Activated CD8-positive, alpha-beta T cell treated with anti-CD3 and anti-CD28 coated beads for 36 hours (primary cell): ENCODE data around the gene PPP1R26. TPM values are rescaled to one million over a fixed set of nuclear protein-coding genes. Genes with fewer than 3 reads are reported as not detected.
A peak's percentile ranks its signal among the peaks of the same experiment; 100 is the strongest.

Experiments used
- ATAC-seq: fragments of 200-7000 bp; cut with Tn5 transposase; one replicate; pipeline ENCODE4 v1.10.0; 2021; ENCODE audit warnings: mild to moderate bottlenecking, moderate library complexity
- CTCF ChIA-PET: fragments of 350-600 bp; sonication (Branson Sonifier 250); formaldehyde crosslinking; loops from one replicate; lab custom pipeline; 2021; ENCODE audit warnings: antibody characterized with exemption; lab: Charles Lee
- POLR2A ChIA-PET: fragments of 350-600 bp; sonication (Branson Sonifier 250); formaldehyde crosslinking; loops from one replicate; lab custom pipeline; 2021; ENCODE audit warnings: antibody characterized with exemption; lab: Charles Lee
- DNase-seq: peaks from one replicate; pipeline ENCODE4 v3.0.0-alpha.2; 2020
- H3K27ac Mint-ChIP-seq: one replicate; pipeline ENCODE4 v1.8.0; 2021; ENCODE audit warnings: mild to moderate bottlenecking, mixed read lengths
- H3K27me3 Mint-ChIP-seq: one replicate; pipeline ENCODE4 v1.8.0; 2021; ENCODE audit warnings: mixed read lengths
- H3K36me3 Mint-ChIP-seq: one replicate; pipeline ENCODE4 v1.8.0; 2021; ENCODE audit warnings: low read depth, mixed read lengths
- H3K4me1 Mint-ChIP-seq: one replicate; pipeline ENCODE4 v1.8.0; 2021; ENCODE audit warnings: low read depth, mixed read lengths
- H3K4me3 Mint-ChIP-seq: one replicate; pipeline ENCODE4 v1.8.0; 2021; ENCODE audit warnings: mild to moderate bottlenecking, moderate library complexity, mixed read lengths
- H3K9me3 Mint-ChIP-seq: one replicate; pipeline ENCODE4 v1.8.0; 2021; ENCODE audit warnings: mixed read lengths
- CTCF ChIP-seq: fragments of 200-600 bp; IDR thresholded peaks from one replicate; pipeline ENCODE4 v1.8.0; 2022; ENCODE audit warnings: antibody characterized with exemption, mild to moderate bottlenecking
- intact Hi-C: fragments of 100-400 bp; cut with micrococcal nuclease; formaldehyde crosslinking; loops from one replicate; pipeline ENCODE4 v1.10.0; 2022
- total RNA-seq, 2 experiments: library from RNA; stranded (reverse); gene quantifications; one replicate each; pipeline ENCODE4 v1.2.3, GENCODE V29; 2021

The PPP1R26 gene
- total RNA-seq, 2 experiments from 2014 or later: 0.54 to 0.58 TPM

- peak; percentile 66 for DNase-seq
- H3K9me3 Mint-ChIP-seq: no peaks in the 10 kb centered on the region
- H3K4me3 Mint-ChIP-seq: no peak overlapping the region
- H3K36me3 Mint-ChIP-seq: no peaks in the 10 kb centered on the region
- intact Hi-C loops: no loop called here
- peaks cover 6% of the 10 kb centered on the region for H3K4me1 Mint-ChIP-seq
- CTCF ChIA-PET: no interaction called here
- ATAC-seq: peak; percentile 83
- POLR2A ChIA-PET: interaction anchor here (1.1 kb wide), 1 partner anchor 10 kb away, joined by 3 read pairs; no protein-coding TSS in a partner anchor
- peaks cover 29% of the 10 kb centered on the region for H3K27me3 Mint-ChIP-seq
- TF ChIP-seq CTCF: no peak
- no peak overlapping the region for H3K27ac Mint-ChIP-seq
Measured at GRCh38 chr9:135468854-135469521, 10.6 kb upstream of the PPP1R26 start.

GRCh38 chr9:135471791-135472640, 7.6 kb upstream of the PPP1R26 start:
- intact Hi-C loops: no loop called here
- H3K9me3 Mint-ChIP-seq: no peaks in the 10 kb centered on the region

GRCh38 chr9:135473972-135474543, 5.5 kb upstream of the PPP1R26 start:
- no peak for TF ChIP-seq CTCF
- H3K27me3 Mint-ChIP-seq: peaks cover 33% of the 10 kb centered on the region
- ChIA-PET CTCF (no interaction called here), POLR2A (interaction anchor here (0.6 kb wide), 1 partner anchor 1552 kb away, joined by 3 read pairs; no protein-coding TSS in a partner anchor)
- H3K9me3 Mint-ChIP-seq: no peaks in the 10 kb centered on the region
- peaks cover 2% of the 10 kb centered on the region for H3K36me3 Mint-ChIP-seq
- peaks cover 5% of the 10 kb centered on the region for H3K4me1 Mint-ChIP-seq
- ATAC-seq (no peak), DNase-seq (no peak)
- intact Hi-C loops: no loop called here
- no peak overlapping the region for H3K4me3 Mint-ChIP-seq
- no peak overlapping the region for H3K27ac Mint-ChIP-seq

More at GRCh38 chr9:135471791-135472640, 7.6 kb upstream of the PPP1R26 start:
- no peak overlapping the region for H3K4me3 Mint-ChIP-seq
- peaks cover 27% of the 10 kb centered on the region for H3K27me3 Mint-ChIP-seq
- no peaks in the 10 kb centered on the region for H3K36me3 Mint-ChIP-seq
- CTCF ChIA-PET: no interaction called here
- no peak for ATAC-seq
- H3K4me1 Mint-ChIP-seq: peaks cover 6% of the 10 kb centered on the region
- POLR2A ChIA-PET: interaction anchor here (0.6 kb wide), 1 partner anchor 12 kb away, joined by 3 read pairs; no protein-coding TSS in a partner anchor
- TF ChIP-seq CTCF: no peak
- H3K27ac Mint-ChIP-seq: no peak overlapping the region
- no peak for DNase-seq

DNA sequence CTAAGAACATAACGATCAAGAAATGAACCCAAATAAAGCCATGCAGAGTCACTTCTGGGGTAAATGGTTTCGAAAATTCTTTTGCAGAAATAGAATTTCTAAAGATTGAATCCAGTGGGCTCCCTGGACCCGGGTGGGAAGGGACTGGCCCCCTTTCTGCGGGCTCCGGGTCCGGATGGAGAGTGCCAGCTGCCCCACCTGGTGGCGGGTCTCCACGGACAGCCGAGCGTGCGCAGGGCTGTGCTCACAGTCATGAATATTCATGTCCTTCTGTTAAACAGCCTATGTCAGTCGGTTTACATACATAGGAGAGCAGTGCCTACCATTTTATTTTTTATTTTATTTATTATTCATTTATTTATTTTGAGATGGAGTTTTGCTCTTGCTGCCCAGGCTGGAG, 4.7 kb upstream of the PPP1R26 start:
- H3K4me3 Mint-ChIP-seq: no peak overlapping the region
- H3K4me1 Mint-ChIP-seq: peaks cover 2% of the 10 kb centered on the region
- no peak overlapping the region for H3K27ac Mint-ChIP-seq
- DNase-seq: peak; percentile 41
- ChIA-PET CTCF (no interaction called here), POLR2A (no interaction called here)
- intact Hi-C loops: no loop called here
- peaks cover 31% of the 10 kb centered on the region for H3K27me3 Mint-ChIP-seq
- no peaks in the 10 kb centered on the region for H3K9me3 Mint-ChIP-seq
- TF ChIP-seq CTCF: peak; percentile 45
- ATAC-seq: peak; percentile 45
- H3K36me3 Mint-ChIP-seq: peaks cover 2% of the 10 kb centered on the region
